HG02870 (cell line): Measurements from ENCODE around the gene GPAT3.
"Not testable (repeated sequence)": the region's sequence is repeated elsewhere in the genome, so short reads cannot be mapped to it uniquely, and the experiment has no call there.

Experiments
- ATAC-seq: cut with Tn5 transposase; IDR thresholded peaks from one replicate; pipeline ENCODE4 v1.9.1; 2021; ENCODE audit warnings: mild to moderate bottlenecking, moderate library complexity; ENCODE audit not compliant: unreplicated experiment

Gene GPAT3

GRCh38 chr4:83591730-83592129 is 55.8 kb downstream of the GPAT3 start:
- ATAC-seq, result no peak

GRCh38 chr4:83599183-83599582 is 63.3 kb downstream of the GPAT3 start:
- peak; percentile 80 for ATAC-seq

- ATAC-seq, result no peak
Measured at GRCh38 chr4:83603129-83603528, 67.2 kb downstream of the GPAT3 start.

- ATAC-seq, result no peak
Measured at GRCh38 chr4:83604321-83604720, 68.4 kb downstream of the GPAT3 start.

GRCh38 chr4:83605210-83605609 is 69.3 kb downstream of the GPAT3 start:
- no peak for ATAC-seq

- ATAC-seq, result peak; percentile 64
Measured at GRCh38 chr4:83605744-83606172, 69.8 kb downstream of the GPAT3 start.

GRCh38 chr4:83606460-83606859 is 70.6 kb downstream of the GPAT3 start:
- ATAC-seq, result no peak

GRCh38 chr4:83606898-83607297 is 71.0 kb downstream of the GPAT3 start:
- ATAC-seq, result no peak

GRCh38 chr4:83609365-83609764 is 73.5 kb downstream of the GPAT3 start:
- no peak for ATAC-seq

- no peak for ATAC-seq
Measured at GRCh38 chr4:83610729-83611128, 74.8 kb downstream of the GPAT3 start.

GRCh38 chr4:83613023-83613422 is 77.1 kb downstream of the GPAT3 start:
- no peak for ATAC-seq

- ATAC-seq, result no peak
Measured at GRCh38 chr4:83613994-83614393, 78.1 kb downstream of the GPAT3 start.

GRCh38 chr4:83616252-83616651 is 80.3 kb downstream of the GPAT3 start:
- no peak for ATAC-seq

GRCh38 chr4:83617371-83618035 is 81.6 kb downstream of the GPAT3 start:
- no peak for ATAC-seq

GRCh38 chr4:83618431-83618830 is 82.5 kb downstream of the GPAT3 start:
- ATAC-seq, result no peak

- ATAC-seq, result no peak
Measured at GRCh38 chr4:83618991-83619645, 83.2 kb downstream of the GPAT3 start.

- ATAC-seq, result not testable (repeated sequence)
Measured at GRCh38 chr4:83622127-83622526, 86.2 kb downstream of the GPAT3 start.

- ATAC-seq, result no peak
Measured at GRCh38 chr4:83625821-83626220, 89.9 kb downstream of the GPAT3 start.

- ATAC-seq, result no peak
Measured at GRCh38 chr4:83626245-83626836, 90.4 kb downstream of the GPAT3 start.

- no peak for ATAC-seq
Measured at GRCh38 chr4:83629945-83630721, 94.2 kb downstream of the GPAT3 start.

- no peak for ATAC-seq
Measured at GRCh38 chr4:83631066-83631465, 95.2 kb downstream of the GPAT3 start.
